ENCODE measurements around the gene NDUFA3.

- TF ChIP-seq CTCF (IDR thresholded peaks at IDR 0.05): no peak
- TF ChIP-seq POLR2A (IDR thresholded peaks at IDR 0.05): no peak
Observed at GRCh38 chr19:54129617-54129996, 27.0 kb downstream of the NDUFA3 start.

All from esophagus squamous epithelium (tissue), 4 donors.